MM.1S (cell line): ENCODE results near the gene HSD11B1L.

Source experiments
- EZH2 ChIP-seq: fragments of 300-600 bp; sonication (generic); optimal IDR thresholded peaks from 2 replicates; pipeline ENCODE3; 2017; ENCODE audit warnings: low read depth, mild to moderate bottlenecking, antibody characterized with exemption, low read length, mixed read lengths
- TF ChIP-seq, protein P1 (sequence below): fragments of 300-600 bp; sonication (generic); IDR thresholded peaks from 2 replicates; pipeline ENCODE4 v1.5.1; 2016; ENCODE audit warnings: antibody characterized with exemption, low read length, mixed read lengths

DNA sequence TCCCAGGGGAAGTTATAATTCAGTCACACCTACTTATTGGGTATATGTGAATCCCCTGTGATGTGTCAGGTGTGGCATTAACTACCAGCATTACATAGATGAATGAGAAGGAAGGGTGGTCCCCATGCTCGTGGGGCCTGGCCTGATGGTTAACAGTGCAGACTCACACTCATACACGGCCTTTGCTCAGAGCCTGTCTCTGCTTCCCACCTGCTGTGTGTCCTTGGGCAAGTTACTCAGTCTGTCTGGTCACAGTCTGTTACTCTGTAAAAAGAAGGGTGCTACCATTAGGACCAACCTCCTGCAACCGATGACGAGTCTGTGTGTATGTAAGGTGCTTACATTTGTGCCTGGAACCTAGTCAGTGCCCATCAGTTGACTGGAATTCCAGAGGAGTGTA lies 34.1 kb upstream of the HSD11B1L start:
- TF ChIP-seq EZH2: no peak
- TF ChIP-seq, protein P1, sequence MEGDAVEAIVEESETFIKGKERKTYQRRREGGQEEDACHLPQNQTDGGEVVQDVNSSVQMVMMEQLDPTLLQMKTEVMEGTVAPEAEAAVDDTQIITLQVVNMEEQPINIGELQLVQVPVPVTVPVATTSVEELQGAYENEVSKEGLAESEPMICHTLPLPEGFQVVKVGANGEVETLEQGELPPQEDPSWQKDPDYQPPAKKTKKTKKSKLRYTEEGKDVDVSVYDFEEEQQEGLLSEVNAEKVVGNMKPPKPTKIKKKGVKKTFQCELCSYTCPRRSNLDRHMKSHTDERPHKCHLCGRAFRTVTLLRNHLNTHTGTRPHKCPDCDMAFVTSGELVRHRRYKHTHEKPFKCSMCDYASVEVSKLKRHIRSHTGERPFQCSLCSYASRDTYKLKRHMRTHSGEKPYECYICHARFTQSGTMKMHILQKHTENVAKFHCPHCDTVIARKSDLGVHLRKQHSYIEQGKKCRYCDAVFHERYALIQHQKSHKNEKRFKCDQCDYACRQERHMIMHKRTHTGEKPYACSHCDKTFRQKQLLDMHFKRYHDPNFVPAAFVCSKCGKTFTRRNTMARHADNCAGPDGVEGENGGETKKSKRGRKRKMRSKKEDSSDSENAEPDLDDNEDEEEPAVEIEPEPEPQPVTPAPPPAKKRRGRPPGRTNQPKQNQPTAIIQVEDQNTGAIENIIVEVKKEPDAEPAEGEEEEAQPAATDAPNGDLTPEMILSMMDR: no peak
